K562 (cell line): ENCODE results near the gene NAA80. TPM values are rescaled to one million over a fixed set of nuclear protein-coding genes. Genes with fewer than 3 reads are reported as not detected.

Experiments
- ASH1L ChIP-seq: fragments of 450-650 bp; IDR thresholded peaks from 2 replicates; pipeline ENCODE4 v1.6.1; 2018; ENCODE audit warnings: borderline replicate concordance, mild to moderate bottlenecking, low read depth; ENCODE audit not compliant: partially characterized antibody
- ATF3 ChIP-seq, 2 experiments: fragments of 450-650 bp in 1 of 2; sonication (generic) in 1 of 2; formaldehyde crosslinking in 1 of 2; IDR thresholded peaks in 1 of 2; conservative IDR thresholded peaks in 1 of 2; 2 replicates each; pipeline versions ENCODE4 v1.6.1 to v1.8.1; 2016 to 2023; ENCODE audit warnings: mild to moderate bottlenecking in 2 of 2, moderate library complexity in 2 of 2, inconsistent platforms in 1 of 2, missing genetic modification reagents in 1 of 2
- CBX3 ChIP-seq, 2 experiments: IDR thresholded peaks; 1 replicate in 1 of 2; 2 replicates in 1 of 2; pipeline ENCODE4 v1.6.1; 2012; ENCODE audit warnings: inconsistent platforms in 2 of 2, low read length in 2 of 2, borderline replicate concordance in 1 of 2, control low read depth in 1 of 2
- CC2D1A ChIP-seq: fragments of 450-650 bp; IDR thresholded peaks from 2 replicates; pipeline ENCODE4 v1.6.1; 2017; ENCODE audit warnings: mild to moderate bottlenecking
- DPF2 ChIP-seq: fragments of 450-650 bp; IDR thresholded peaks from 2 replicates; pipeline ENCODE4 v1.6.1; 2016
- HNRNPL ChIP-seq: fragments of 200-400 bp; formaldehyde crosslinking; IDR thresholded peaks from 2 replicates; pipeline ENCODE4 v1.6.1; 2017; ENCODE audit warnings: low read depth, mild to moderate bottlenecking, low read length
- ID3 ChIP-seq, 2 experiments: fragments of 250-450 bp in 1 of 2; fragments of 450-650 bp in 1 of 2; sonication (Bioruptor Pico) in 1 of 2; IDR thresholded peaks; 2 replicates each; pipeline versions ENCODE4 v1.6.1 to v1.8.0; 2016 to 2021; ENCODE audit warnings: mild to moderate bottlenecking in 2 of 2, moderate library complexity in 2 of 2, missing compliant biosample characterization in 1 of 2, missing genetic modification characterization in 1 of 2
- KLF6 ChIP-seq: fragments of 250-450 bp; sonication (Bioruptor Pico); IDR thresholded peaks from 2 replicates; pipeline ENCODE4 v1.4.0; 2020; ENCODE audit warnings: mild to moderate bottlenecking, moderate library complexity, borderline replicate concordance
- RBFOX2 ChIP-seq: fragments of 200-400 bp; formaldehyde crosslinking; IDR thresholded peaks from 2 replicates; pipeline ENCODE4 v1.6.1; 2017; ENCODE audit warnings: low read depth, mild to moderate bottlenecking, low read length, moderate library complexity
- STAG1 ChIP-seq: sonication (generic); formaldehyde crosslinking; IDR thresholded peaks from 2 replicates; pipeline ENCODE4 v1.5.0; 2020; ENCODE audit warnings: missing genetic modification reagents, borderline replicate concordance
- ZBTB1 ChIP-seq: sonication (generic); formaldehyde crosslinking; IDR thresholded peaks from 2 replicates; pipeline ENCODE4 v1.8.1; 2023; ENCODE audit warnings: missing genetic modification reagents, low read depth, mild to moderate bottlenecking, borderline replicate concordance
- ZBTB43 ChIP-seq: sonication (generic); formaldehyde crosslinking; IDR thresholded peaks from 2 replicates; pipeline ENCODE4 v1.8.0; 2023; ENCODE audit warnings: mild to moderate bottlenecking, missing genetic modification reagents
- polyA plus RNA-seq, 8 experiments: library from polyadenylated mRNA; depleted of rRNA in 4 of 8; stranded (reverse) in 5 of 8; unstranded in 3 of 8; fragments of >200 nt; fragmentation: Nextera tagmentation in 2 of 8; fragmentation: Illumina TruSeq in 1 of 8; extraction: Ambion mirVana in 2 of 8; extraction: Trizol in 1 of 8; gene quantifications; 2 replicates each; pipeline versions ENCODE4 v1.2.1 to v1.2.3, GENCODE V29; 2011 to 2014; ENCODE audit warnings: inconsistent platforms in 1 of 8, missing spikeins in 1 of 8
- total RNA-seq, 7 experiments: library from RNA; depleted of rRNA in 6 of 7; stranded (reverse); fragments of >200 nt in 6 of 7; fragmentation: Illumina TruSeq in 2 of 7; extraction: Trizol in 2 of 7; gene quantifications; 2 replicates each; pipeline versions ENCODE4 v1.2.1 to v1.2.3, GENCODE V29; 2011 to 2021; ENCODE audit warnings: low replicate concordance in 1 of 7

Gene NAA80
- total and polyA plus RNA-seq, 9 of the 15 experiments (the other 6 are each of a cell fraction or from before 2014, with no cell fraction given), result 0.82 to 24.0 (median 8.6) TPM

- TF ChIP-seq ID3 (CRISPR knock-in tag; IDR thresholded peaks at IDR 0.05), result no peak
- TF ChIP-seq ID3 (tag; IDR thresholded peaks at IDR 0.05), result no peak
- no peak for TF ChIP-seq HNRNPL
- TF ChIP-seq KLF6 (CRISPR knock-in tag), result no peak
- 0 out of 2 replicates have a peak, but pooled peaks have one; percentile 43 for TF ChIP-seq STAG1 (CRISPR knock-in tag)
- no peak for TF ChIP-seq DPF2
- 0 out of 2 replicates have a peak, but pooled peaks have one; percentile 15 for TF ChIP-seq ZBTB1 (CRISPR knock-in tag)
- no peak for TF ChIP-seq RBFOX2
- TF ChIP-seq ATF3 (IDR thresholded peaks at IDR 0.05), result no peak
- no peak for TF ChIP-seq ATF3 (CRISPR knock-in tag; conservative IDR thresholded peaks at IDR 0.05)
- TF ChIP-seq ASH1L, result no peak
- no peak for TF ChIP-seq CBX3 (IDR thresholded peaks at IDR 0.05; ENCODE audit: borderline replicate concordance in 1 of 2, low read length in 2 of 2)
- no peak for TF ChIP-seq CC2D1A
- TF ChIP-seq ZBTB43 (CRISPR knock-in tag), result no peak
- TF ChIP-seq, all 486 proteins: peak for 6
These were observed 37.4 kb upstream of the NAA80 start (continued) for GRCh38 chr3:50336452-50337174.
